ELF-1 (cell line): ENCODE data around the gene CTXND1.
A peak's percentile ranks its signal among the peaks of the same experiment; 100 is the strongest.

ENCODE experiments used
- DNase-seq: peaks from one replicate; pipeline ENCODE4 v3.0.0-alpha.2; 2016; ENCODE audit warnings: low read depth, low spot score

CTXND1 gene

GRCh38 chr15:80160570-80161156, 91.3 kb downstream of the CTXND1 start:
- peak; percentile 49 for DNase-seq

DNA sequence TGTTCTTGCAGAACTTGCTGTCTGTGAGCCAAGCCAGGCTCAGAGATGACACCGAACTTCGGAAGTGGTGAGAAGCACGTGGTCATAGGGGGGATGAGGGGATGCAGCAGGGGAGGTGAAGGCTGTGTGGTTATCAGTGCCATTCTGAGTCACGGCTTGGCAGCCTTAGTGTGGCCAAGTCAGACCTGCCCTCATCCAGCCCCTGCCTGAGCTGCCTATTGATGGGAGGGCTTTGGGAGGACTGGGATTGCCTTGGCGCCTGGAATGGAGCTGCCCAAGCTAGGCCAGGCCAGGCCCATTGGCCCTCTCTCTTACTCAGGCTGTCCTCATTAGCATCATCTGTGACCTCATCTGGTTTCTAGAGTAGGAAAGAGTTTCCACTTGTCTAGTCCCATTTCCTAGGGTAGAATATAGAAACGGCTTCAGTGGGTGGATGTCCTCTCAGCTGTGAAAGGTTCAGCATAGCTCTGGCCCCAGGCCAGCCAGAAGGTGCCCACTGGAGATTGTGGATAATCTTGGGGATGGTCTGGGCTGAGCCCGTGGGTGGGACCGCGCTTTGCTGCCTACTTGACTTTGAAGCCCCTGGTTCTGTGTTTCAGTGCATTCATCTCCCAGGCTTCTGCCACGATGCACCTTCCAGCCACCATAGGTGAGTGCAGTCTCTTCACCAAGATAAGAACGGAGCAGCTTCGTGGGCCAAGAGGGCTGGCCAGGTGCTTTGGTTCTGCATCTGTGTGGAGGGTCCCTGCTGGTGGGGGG, 92.0 kb downstream of the CTXND1 start:
- DNase-seq: no peak

DNA sequence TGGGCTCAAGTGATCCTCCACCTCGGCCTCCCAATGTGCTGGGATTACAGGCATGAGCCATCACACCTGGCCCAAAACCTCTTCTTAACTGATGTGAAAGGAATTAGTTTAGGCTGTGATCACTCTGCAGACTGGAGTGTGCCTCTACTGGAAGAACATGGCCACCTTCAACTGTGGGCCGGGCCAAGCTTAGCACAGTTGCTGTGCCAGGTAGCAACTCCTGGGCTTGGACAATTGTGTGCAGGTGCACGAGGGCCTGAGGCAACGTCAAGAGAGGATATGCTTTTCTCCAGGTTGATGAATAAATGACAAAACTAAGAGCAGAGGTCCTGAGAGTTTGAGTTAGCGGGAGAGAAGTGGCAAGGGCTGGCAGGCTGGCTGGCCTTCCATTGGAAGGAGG, 92.7 kb downstream of the CTXND1 start:
- no peak for DNase-seq

- DNase-seq: no peak
Measured at GRCh38 chr15:80157215-80157614, 94.8 kb downstream of the CTXND1 start.

GRCh38 chr15:80156176-80156720, 95.8 kb downstream of the CTXND1 start:
- DNase-seq: no peak

DNA sequence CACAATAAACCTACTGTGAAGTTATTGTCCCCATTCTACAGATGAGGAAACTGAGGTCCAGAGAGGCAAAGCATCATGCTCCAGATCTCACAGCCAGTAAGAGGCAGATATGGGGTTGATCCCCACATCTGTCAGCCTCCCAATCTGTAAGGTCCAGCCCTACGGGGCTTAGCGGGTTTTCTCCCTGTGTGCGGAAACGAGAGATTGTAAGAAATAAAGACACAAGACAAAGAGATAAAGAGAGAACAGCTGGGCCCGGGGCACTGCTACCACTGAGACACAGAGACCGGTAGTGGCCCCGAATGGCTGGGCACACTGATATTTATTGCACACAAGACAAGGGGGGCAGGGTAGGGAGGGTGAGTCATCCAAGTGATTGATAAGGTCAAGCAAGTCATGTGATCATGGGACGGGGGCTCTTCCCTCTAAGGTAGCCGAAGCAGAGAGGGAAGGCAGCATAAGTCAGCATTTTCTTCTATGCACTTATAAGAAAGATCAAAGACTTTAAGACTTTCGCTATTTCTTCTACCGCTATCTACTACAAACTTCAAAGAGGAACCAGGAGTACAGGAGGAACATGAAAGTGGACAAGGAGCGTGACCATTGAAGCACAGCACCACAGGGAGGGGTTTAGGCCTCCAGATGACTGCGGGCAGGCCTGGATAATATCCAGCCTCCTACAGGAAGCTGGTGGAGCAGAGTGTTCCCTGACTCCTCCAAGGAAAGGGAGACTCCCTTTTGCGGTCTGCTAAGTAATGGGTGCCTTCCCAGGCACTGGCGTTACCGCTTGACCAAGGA, 96.4 kb downstream of the CTXND1 start:
- DNase-seq: peak; percentile 58

DNA sequence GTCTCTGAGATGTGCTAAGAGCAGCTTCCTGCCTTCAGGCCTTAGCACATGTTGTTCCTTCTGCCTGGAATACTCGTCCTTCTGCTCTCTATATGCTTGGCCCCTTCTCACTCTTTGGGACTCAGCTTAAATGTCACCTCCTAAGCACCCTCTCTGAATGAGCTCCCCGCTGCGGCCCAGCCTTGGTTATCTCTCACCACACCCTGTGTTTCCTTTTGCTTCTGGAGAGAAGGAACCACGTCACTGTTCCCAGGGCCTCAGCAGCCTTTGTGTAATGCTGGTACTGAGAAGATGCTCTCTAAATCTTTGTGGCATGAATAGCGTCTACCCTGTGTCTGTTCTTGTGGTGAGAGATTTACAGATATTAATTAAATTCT, 97.0 kb downstream of the CTXND1 start:
- no peak for DNase-seq

GRCh38 chr15:80154336-80154735, 97.7 kb downstream of the CTXND1 start:
- no peak for DNase-seq

DNA sequence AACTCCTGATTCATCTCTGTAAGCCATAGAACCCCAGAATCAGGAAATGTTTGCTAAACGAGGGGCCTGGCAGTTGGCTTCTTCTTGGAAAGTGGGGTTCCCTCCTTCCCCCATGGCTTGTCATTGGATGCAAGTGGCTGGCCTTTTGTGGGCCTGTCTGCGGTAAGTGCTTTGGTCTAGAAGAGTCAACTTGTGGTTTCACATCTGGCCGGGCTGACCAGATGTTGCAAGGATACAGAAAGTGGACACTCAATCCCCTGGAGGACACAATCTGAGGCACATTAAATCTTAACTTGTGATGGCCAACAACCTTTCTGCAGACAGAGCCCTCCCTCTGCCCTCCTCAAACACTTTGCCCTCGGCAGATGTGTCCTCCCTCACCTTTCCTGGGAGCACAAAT, 98.1 kb downstream of the CTXND1 start:
- DNase-seq: no peak

- DNase-seq: peak; percentile 57
Measured at GRCh38 chr15:80152896-80153876, 98.8 kb downstream of the CTXND1 start, which contains the start of gene FAH. Gene FAH, plus strand, starts transcription at chr15:80152999. Its CDS starts 56 bp downstream, at chr15:80153055.

GRCh38 chr15:80152180-80152895, 99.7 kb downstream of the CTXND1 start:
- DNase-seq: peak; percentile 74

GRCh38 chr15:80151576-80151975, 100.4 kb downstream of the CTXND1 start:
- no peak for DNase-seq

- DNase-seq: no peak
Measured at GRCh38 chr15:80151148-80151547, 100.9 kb downstream of the CTXND1 start.
